ENCODE measurements around the gene ENKUR.
A peak's percentile ranks its signal among the peaks of the same experiment; 100 is the strongest.
"Not testable (repeated sequence)": the region's sequence is repeated elsewhere in the genome, so short reads cannot be mapped to it uniquely, and the experiment has no call there.

The ENKUR gene

GRCh38 chr10:24971374-24971773 is 44.6 kb downstream of the ENKUR start:
- Mint-ChIP-seq H3K36me3 (ENCODE audit: low read depth) (no peaks in the 10 kb centered on the region), H3K27me3 (no peaks in the 10 kb centered on the region), H3K9me3 (no peaks in the 10 kb centered on the region), H3K27ac (no peak overlapping the region), H3K4me1 (ENCODE audit: low read depth) (no peaks in the 10 kb centered on the region), H3K4me3 (no peak overlapping the region)

DNA sequence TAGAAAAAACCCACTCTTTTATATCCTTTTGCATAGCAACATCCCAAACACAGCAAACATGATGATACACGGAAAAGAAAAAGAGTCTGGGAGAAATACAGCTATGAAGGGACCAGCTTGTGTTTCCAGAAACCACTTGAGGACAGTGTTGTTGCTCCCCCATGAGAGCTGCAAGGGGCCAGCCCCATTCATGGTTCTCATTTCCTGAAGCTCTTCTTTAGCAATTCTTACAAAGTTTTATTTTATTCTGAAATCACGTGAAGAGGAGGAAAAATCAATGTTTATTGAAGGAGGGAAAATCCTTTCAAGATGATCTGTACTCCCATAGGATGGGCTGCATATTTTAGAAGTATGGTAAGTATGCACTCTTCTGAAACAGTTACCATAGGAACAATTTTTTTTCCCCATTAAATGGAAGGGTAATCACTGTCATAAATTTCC is 46.1 kb downstream of the ENKUR start:
- Mint-ChIP-seq H3K36me3 (ENCODE audit: low read depth) (no peaks in the 10 kb centered on the region), H3K9me3 (no peaks in the 10 kb centered on the region), H3K27me3 (no peaks in the 10 kb centered on the region), H3K27ac (no peak overlapping the region), H3K4me3 (no peak overlapping the region), H3K4me1 (ENCODE audit: low read depth) (no peaks in the 10 kb centered on the region)

GRCh38 chr10:24968951-24969350 is 47.0 kb downstream of the ENKUR start:
- not testable (repeated sequence) for H3K27me3 Mint-ChIP-seq; H3K9me3 Mint-ChIP-seq; H3K4me3 Mint-ChIP-seq; H3K27ac Mint-ChIP-seq; H3K36me3 Mint-ChIP-seq (ENCODE audit: low read depth); H3K4me1 Mint-ChIP-seq (ENCODE audit: low read depth)

GRCh38 chr10:24968349-24968748 is 47.6 kb downstream of the ENKUR start:
- H3K4me3 Mint-ChIP-seq: no peak overlapping the region
- H3K9me3 Mint-ChIP-seq: no peaks in the 10 kb centered on the region
- H3K27ac Mint-ChIP-seq: no peak overlapping the region
- H3K27me3 Mint-ChIP-seq: no peaks in the 10 kb centered on the region
- no peaks in the 10 kb centered on the region for H3K36me3 Mint-ChIP-seq (ENCODE audit: low read depth)
- no peaks in the 10 kb centered on the region for H3K4me1 Mint-ChIP-seq (ENCODE audit: low read depth)

- Mint-ChIP-seq H3K27ac (no peak overlapping the region), H3K4me3 (no peak overlapping the region), H3K9me3 (no peaks in the 10 kb centered on the region), H3K36me3 (ENCODE audit: low read depth) (no peaks in the 10 kb centered on the region), H3K27me3 (no peaks in the 10 kb centered on the region), H3K4me1 (ENCODE audit: low read depth) (peaks cover 9% of the 10 kb centered on the region)
Measured at GRCh38 chr10:24966962-24967481, 48.9 kb downstream of the ENKUR start.

DNA sequence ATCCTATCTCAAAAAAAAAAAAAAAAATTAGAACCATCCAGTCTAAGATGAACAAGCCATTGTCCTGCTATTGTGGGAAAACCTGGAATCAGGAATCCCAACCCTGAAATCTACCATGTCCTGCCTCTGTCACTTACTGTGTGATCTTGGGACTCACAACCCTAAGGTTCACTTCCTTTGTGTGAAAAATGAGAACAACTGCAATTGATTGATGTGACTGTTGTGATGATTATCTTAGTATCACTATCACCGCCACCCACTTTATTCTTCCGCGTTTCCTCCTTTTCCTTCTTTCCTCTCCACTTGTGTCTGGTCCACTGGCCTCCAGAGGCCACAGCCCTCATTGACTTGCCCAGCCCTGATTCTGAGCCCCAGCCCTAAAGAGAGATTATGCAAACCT is 50.9 kb downstream of the ENKUR start:
- no peak overlapping the region for H3K27ac Mint-ChIP-seq
- no peaks in the 10 kb centered on the region for H3K9me3 Mint-ChIP-seq
- peaks cover 9% of the 10 kb centered on the region for H3K4me1 Mint-ChIP-seq (ENCODE audit: low read depth)
- no peak overlapping the region for H3K4me3 Mint-ChIP-seq
- no peaks in the 10 kb centered on the region for H3K36me3 Mint-ChIP-seq (ENCODE audit: low read depth)
- H3K27me3 Mint-ChIP-seq: no peaks in the 10 kb centered on the region

DNA sequence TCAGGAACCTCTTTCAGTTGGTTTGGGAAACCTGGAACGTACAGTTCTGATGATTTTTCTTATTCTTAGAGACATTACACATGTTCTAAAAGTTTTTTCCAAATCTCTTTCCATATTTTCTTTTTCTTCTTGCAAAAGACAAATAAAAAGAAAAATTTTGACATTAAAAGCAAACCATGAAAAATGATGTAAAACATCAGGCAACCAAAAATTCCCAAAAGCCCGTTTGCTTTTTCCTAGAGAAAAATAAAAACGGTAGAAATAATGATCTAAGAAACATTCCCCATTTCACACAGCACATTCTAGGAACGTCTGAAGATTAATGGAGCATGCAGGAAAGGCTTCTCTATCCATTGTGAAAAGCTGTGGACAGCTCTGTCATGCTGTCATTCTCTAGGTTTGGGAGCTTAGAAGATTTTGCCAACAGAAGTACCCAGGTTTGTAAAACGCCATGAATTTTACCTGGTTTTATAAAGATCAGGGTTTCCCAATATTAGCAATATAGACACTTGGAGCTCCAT is 52.4 kb downstream of the ENKUR start:
- Mint-ChIP-seq H3K27me3 (no peaks in the 10 kb centered on the region), H3K27ac (no peak overlapping the region), H3K9me3 (no peaks in the 10 kb centered on the region), H3K4me1 (ENCODE audit: low read depth) (peaks cover 9% of the 10 kb centered on the region), H3K4me3 (no peak overlapping the region), H3K36me3 (ENCODE audit: low read depth) (no peaks in the 10 kb centered on the region)

DNA sequence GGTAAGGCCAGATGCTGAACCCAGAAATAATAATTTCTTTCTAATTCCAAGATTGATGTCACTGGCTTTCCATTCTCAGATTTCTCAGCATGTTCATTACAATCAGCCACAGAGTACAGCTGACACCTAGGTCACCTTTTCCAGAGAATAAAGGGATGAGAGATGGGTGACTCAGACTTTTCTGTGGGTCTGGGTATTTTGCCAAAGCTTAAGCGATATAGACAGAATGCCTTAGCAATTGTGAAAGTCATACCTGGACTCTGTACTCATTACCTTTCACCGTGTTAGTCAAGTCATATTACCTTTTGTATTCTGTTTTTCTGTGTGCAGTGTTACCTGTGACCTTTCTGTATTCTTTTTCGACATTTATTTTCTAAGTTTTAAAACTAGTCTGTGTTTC is 53.0 kb downstream of the ENKUR start:
- H3K9me3 Mint-ChIP-seq: no peaks in the 10 kb centered on the region
- H3K27me3 Mint-ChIP-seq: no peaks in the 10 kb centered on the region
- H3K27ac Mint-ChIP-seq: peak overlapping the region; percentile 26
- no peaks in the 10 kb centered on the region for H3K36me3 Mint-ChIP-seq (ENCODE audit: low read depth)
- H3K4me3 Mint-ChIP-seq: no peak overlapping the region
- peaks cover 9% of the 10 kb centered on the region for H3K4me1 Mint-ChIP-seq (ENCODE audit: low read depth)

DNA sequence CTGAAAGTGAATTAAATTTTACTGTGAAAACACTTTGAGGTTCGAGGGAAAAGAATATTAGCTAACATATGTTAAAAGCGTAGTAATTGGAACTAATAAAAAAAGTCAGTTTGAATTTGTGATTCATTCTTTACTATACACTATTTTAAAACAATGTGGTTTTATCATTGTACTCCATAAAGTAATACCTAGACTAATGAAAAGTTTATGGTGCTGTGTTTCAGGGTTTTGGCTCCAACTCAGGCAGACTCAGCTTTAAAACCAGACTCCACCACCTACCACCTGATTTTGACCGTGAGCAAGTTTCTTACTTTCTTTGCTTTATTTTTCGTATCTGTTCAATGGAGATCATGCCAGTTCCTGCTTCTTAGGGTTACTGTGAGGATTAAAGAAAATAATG is 54.4 kb downstream of the ENKUR start:
- Mint-ChIP-seq H3K9me3 (no peaks in the 10 kb centered on the region), H3K27me3 (no peaks in the 10 kb centered on the region), H3K4me3 (no peak overlapping the region), H3K36me3 (ENCODE audit: low read depth) (no peaks in the 10 kb centered on the region), H3K27ac (no peak overlapping the region), H3K4me1 (ENCODE audit: low read depth) (peaks cover 9% of the 10 kb centered on the region)

- Mint-ChIP-seq H3K36me3 (ENCODE audit: low read depth) (no peaks in the 10 kb centered on the region), H3K4me1 (ENCODE audit: low read depth) (peaks cover 9% of the 10 kb centered on the region), H3K9me3 (no peaks in the 10 kb centered on the region), H3K4me3 (no peak overlapping the region), H3K27ac (no peak overlapping the region), H3K27me3 (no peaks in the 10 kb centered on the region)
Measured at GRCh38 chr10:24959382-24959730, 56.6 kb downstream of the ENKUR start.

GRCh38 chr10:24958721-24959381 is 57.1 kb downstream of the ENKUR start:
- Mint-ChIP-seq H3K4me1 (ENCODE audit: low read depth) (peaks cover 13% of the 10 kb centered on the region), H3K9me3 (no peaks in the 10 kb centered on the region), H3K27ac (no peak overlapping the region), H3K36me3 (ENCODE audit: low read depth) (no peaks in the 10 kb centered on the region), H3K27me3 (no peaks in the 10 kb centered on the region), H3K4me3 (no peak overlapping the region)

GRCh38 chr10:24958091-24958720 is 57.8 kb downstream of the ENKUR start:
- Mint-ChIP-seq H3K9me3 (no peaks in the 10 kb centered on the region), H3K4me3 (no peak overlapping the region), H3K36me3 (ENCODE audit: low read depth) (no peaks in the 10 kb centered on the region), H3K27me3 (no peaks in the 10 kb centered on the region), H3K4me1 (ENCODE audit: low read depth) (peaks cover 17% of the 10 kb centered on the region), H3K27ac (no peak overlapping the region)

GRCh38 chr10:24957624-24958051 is 58.3 kb downstream of the ENKUR start:
- peaks cover 12% of the 10 kb centered on the region for H3K4me1 Mint-ChIP-seq (ENCODE audit: low read depth)
- not testable (repeated sequence) for H3K4me3 Mint-ChIP-seq; H3K36me3 Mint-ChIP-seq (ENCODE audit: low read depth); H3K27ac Mint-ChIP-seq; H3K9me3 Mint-ChIP-seq; H3K27me3 Mint-ChIP-seq

- Mint-ChIP-seq H3K9me3 (no peaks in the 10 kb centered on the region), H3K27ac (peak overlapping the region; percentile 86), H3K4me1 (ENCODE audit: low read depth) (peaks cover 21% of the 10 kb centered on the region), H3K36me3 (ENCODE audit: low read depth) (no peaks in the 10 kb centered on the region), H3K4me3 (peak overlapping the region; percentile 76), H3K27me3 (no peaks in the 10 kb centered on the region)
Measured at GRCh38 chr10:24953675-24954074, 62.3 kb downstream of the ENKUR start.

GRCh38 chr10:24952707-24953645 is 63.0 kb downstream of the ENKUR start:
- H3K4me3 Mint-ChIP-seq: peak overlapping the region; percentile 76
- peaks cover 23% of the 10 kb centered on the region for H3K4me1 Mint-ChIP-seq (ENCODE audit: low read depth)
- H3K27me3 Mint-ChIP-seq: no peaks in the 10 kb centered on the region
- H3K27ac Mint-ChIP-seq: peak overlapping the region; percentile 86
- H3K9me3 Mint-ChIP-seq: no peaks in the 10 kb centered on the region
- no peaks in the 10 kb centered on the region for H3K36me3 Mint-ChIP-seq (ENCODE audit: low read depth)

All from stimulated activated naive CD8-positive, alpha-beta T cell treated with anti-CD3 and anti-CD28 coated beads, Interleukin-15, Interleukin-2, amounts not matched to agents 100 ng/mL and 50 ng/mL, for 24 hours (primary cell).